Left lobe of liver (tissue), 2 donors: ENCODE data around the gene P4HB. TPM values are rescaled to one million over a fixed set of nuclear protein-coding genes. Genes with fewer than 3 reads are reported as not detected.

ENCODE experiments used
- ATAC-seq: fragments of 200-7000 bp; cut with Tn5 transposase; one replicate; pipeline ENCODE4 v1.9.1; 2020; ENCODE audit warnings: mild to moderate bottlenecking, moderate library complexity
- DNase-seq: peaks from one replicate; pipeline ENCODE4 v3.0.0-alpha.2; 2020; ENCODE audit warnings: low spot score
- total RNA-seq: library from RNA; stranded (reverse); gene quantifications from one replicate; pipeline ENCODE4 v1.2.1, GENCODE V29; 2021
- donor health status: DM: no; HTN: no; CAD: no; lungs with moderate emphysema.
- donor health status: DM: no; HTN: yes; CAD: no.

Gene P4HB
- total RNA-seq, 1 donor from 2014 or later: 1,392 TPM

- ATAC-seq: peak; percentile 81
- peak; percentile 98 for DNase-seq
Observed at GRCh38 chr17:81833160-81833920, 27.0 kb downstream of the P4HB start, which contains the start of gene MCRIP1. Gene MCRIP1, minus strand, starts transcription at chr17:81833291. Its CDS starts 8,785 bp downstream, at chr17:81824506.

- ATAC-seq (peak; percentile 5), DNase-seq (no peak)
Observed at GRCh38 chr17:81832608-81833159, 27.7 kb downstream of the P4HB start.

- no peak for ATAC-seq
- DNase-seq: no peak
Observed at GRCh38 chr17:81831957-81832607, 28.3 kb downstream of the P4HB start.

DNA sequence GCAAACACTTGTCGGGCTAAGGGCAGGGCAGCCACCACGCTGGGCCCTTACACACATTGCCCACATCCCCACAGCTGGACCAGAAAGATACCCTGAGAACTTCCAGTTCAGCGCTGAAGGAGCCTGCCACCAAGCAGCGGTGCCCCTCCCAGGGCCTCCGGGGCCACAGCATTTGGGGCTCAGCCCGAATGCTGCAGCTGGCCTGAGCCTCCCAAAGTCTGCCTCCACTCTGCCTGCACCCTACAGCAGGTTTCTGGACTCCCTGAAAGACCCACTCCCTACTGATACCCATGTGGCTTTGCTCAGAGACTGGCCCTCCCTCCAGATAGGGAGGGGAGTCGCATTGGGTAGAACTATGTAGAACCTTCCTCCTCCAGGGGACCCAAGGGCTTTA is 28.8 kb downstream of the P4HB start:
- DNase-seq (no peak), ATAC-seq (no peak)

- ATAC-seq (no peak), DNase-seq (no peak)
Observed at GRCh38 chr17:81829858-81830257, 30.5 kb downstream of the P4HB start.

DNA sequence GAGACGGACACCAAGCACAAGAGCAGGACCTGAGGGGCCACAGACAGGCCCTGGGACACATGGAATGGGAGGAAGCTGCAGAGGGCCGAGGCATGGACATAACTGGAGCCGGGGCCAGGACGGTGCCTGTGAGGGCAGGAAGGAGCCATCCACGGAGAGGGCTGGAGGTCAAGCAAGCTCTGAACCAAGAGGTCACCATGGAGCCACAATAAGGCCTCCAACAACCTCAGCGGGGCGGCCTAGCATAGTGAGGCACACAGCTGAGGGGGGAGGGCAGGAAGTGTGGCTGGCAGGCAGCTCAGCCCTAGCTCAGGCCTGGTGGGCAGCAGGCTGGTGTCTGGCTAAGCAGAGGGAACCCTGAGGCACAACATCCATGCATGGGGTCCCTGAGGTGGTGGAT is 31.7 kb downstream of the P4HB start:
- ATAC-seq (no peak), DNase-seq (no peak)

- no peak for ATAC-seq
- no peak for DNase-seq
Observed at GRCh38 chr17:81825841-81826466, 34.4 kb downstream of the P4HB start.

- DNase-seq (no peak), ATAC-seq (no peak)
Observed at GRCh38 chr17:81824595-81824994, 35.7 kb downstream of the P4HB start.

GRCh38 chr17:81823820-81824550 is 36.4 kb downstream of the P4HB start:
- no peak for ATAC-seq

DNA sequence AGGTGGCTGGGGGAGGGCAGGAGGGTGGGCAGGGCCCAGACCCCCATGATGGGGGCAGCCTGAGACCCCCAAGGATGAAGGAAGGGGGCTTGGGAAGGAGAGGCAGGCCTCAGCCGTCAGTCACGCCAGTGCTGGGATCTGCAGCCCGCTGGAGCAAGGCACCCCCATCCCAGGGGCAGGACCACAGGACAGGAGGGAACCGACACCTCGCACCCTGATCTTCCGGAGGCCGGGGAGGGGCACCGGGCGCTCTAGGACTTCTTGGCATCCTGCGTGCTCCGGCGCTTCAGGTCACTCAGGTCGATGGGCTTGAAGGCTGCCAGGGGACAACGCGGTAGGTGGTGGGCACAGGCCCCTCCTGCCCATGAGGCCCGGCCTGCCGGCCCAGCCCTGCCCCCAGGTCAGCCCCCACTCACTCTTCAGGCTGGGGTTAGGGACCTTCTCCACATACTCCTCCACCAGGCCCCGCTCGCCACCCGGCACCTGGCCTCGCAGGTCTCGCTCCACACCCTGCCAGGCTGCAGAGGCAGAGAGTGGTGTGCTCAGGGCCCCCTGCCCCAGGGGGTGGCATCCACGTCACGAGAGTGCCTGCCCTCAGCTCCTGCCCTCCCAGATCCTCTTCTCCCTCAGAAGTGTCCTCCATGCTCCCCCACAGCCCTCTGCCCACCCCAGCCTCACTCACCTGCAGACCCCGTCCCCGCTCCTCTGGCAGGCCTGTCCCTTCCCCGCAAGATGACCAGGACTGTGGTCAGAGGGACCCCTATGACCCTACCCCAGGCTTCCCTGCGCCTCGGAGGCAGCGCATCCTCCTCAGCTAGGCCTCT is 37.1 kb downstream of the P4HB start:
- ATAC-seq (no peak), DNase-seq (no peak)

More at GRCh38 chr17:81823820-81824550, 36.4 kb downstream of the P4HB start:
- no peak for DNase-seq

DNA sequence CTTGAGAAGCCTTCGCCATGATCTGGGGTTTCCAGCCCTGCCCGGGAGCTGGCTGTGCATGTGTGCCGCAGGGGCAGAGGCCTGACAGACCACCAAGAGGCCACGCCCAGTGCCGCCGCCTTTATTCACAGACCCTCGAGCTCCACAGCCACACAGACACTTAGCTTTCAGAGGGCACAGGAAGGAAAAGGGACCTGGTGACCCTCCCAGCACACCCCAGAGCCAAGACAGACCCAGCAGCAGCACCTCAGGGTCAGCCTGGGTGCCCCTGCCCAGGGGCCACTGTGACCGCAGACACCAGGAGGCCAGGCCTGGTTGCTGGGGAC is 38.1 kb downstream of the P4HB start:
- no peak for DNase-seq
- no peak for ATAC-seq

GRCh38 chr17:81821603-81822311 is 38.6 kb downstream of the P4HB start:
- peak; percentile 95 for DNase-seq
- peak; percentile 93 for ATAC-seq

DNA sequence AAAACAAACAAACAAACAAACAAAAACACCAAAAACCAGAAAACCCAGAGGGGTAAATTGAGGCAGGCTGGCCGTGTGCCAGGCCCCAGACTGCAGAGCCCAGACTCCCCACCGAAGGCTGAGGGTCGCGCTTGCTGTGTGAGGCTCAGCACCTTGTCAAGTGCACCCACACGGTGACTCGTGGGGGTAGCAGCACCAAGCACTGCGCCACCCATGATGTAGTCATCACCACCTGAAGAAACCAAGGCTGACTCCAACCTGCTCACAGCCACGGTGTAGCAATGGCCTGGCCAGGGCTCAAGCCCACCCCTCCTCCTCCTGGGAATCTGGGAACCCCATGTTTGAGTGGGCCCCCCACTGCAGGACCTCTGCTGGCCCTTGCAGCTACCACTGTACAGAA is 39.2 kb downstream of the P4HB start:
- no peak for ATAC-seq
- DNase-seq: no peak

DNA sequence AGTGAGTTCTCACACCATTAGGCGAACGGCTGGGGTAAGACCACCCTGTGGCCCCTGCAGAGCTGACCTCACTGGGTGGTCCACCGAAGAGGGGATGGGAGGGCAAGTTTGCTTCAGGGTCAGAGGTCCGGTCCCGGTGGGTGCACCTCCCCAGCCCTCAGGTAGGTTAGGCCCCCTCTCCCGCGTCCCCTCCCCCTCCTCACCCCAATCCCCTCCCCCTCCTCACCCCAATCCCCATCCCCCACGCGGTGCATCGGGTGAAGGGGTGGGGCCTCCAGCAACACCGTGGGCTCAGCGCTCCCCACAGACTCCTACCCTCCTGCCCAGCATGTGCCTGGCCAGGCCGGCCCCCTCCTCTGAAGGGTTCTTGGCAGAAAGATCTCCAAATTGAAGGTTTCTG is 40.6 kb downstream of the P4HB start:
- ATAC-seq (no peak), DNase-seq (no peak)

DNA sequence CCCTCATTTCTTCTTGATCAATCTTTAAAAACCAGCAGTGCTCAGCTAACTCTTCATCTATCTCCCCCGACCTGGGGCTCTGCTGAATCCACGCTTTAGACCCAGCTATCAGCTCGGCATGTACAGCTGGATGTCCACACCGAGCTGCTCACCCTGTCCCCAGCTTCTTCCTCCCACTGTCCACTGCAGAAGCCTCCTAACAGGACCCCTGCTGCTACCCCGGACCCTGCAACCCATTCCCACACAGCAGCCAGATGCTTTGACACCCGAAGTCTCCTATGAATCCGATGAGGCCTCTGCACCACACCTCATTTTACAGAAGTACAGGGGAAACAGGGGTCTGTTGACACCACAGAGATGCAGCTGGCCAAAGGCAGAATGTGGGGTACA is 42.6 kb downstream of the P4HB start:
- ATAC-seq (no peak), DNase-seq (no peak)

DNA sequence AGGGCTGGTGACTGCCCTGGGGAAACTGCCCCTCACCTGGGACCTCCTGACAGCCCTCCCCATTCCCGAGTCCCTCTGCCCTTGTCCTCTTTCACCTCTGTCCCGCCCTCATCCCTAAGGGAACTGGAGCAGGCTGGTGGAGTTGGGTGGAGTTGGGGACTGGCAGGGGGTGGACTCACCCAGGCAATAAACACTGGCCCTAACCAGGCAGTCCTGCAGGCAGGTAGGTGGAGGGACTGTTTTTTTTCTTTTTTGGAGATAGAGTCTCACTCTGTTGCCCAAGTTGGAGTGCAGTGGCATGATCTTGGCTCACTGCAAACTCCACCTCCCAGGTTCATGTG is 44.7 kb downstream of the P4HB start:
- ATAC-seq: peak; percentile 24
- DNase-seq: no peak

- peak; percentile 40 for ATAC-seq
Observed at GRCh38 chr17:81814748-81815645, 45.3 kb downstream of the P4HB start.

DNA sequence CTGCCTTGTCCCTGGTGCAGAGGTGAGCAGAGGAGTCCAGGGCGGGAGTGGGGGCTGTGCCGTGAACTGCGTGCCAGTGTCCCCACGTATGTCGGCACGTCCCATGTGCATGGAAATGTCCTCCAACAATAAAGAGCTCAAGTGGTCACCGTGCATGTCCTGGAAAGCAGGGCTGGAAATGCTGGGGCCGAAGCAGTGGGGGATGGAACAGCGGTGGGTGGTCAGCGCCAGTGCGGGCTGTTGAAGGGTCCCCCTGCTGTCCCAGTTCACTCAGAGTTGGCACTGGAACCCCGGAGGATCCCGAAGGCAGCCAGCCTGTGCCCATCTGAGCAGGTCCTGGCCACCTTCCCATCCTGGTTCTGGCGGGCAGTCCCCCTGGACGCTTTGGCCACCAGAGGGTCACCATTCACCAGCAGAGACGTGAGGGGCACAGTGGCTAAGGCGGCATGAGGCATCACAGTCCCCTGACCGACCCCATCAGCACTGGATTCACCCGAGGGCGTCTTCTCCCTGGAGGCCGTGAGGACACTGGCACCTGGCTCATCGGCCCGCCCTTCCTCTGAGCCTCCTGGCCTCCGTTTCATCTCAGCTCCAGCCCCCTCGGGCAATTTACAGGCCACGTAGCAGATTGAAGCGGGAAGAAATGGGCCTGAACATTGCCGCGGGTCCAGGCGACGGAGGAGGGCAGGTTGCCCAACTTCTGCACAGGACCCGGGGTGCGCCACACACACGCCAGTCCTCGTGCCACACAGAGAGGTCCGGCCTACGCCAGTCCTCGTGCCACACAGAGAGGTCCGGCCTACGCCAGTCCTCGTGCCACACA is 46.3 kb downstream of the P4HB start:
- DNase-seq: no peak
- ATAC-seq: no peak

More at GRCh38 chr17:81814748-81815645, 45.3 kb downstream of the P4HB start:
- no peak for DNase-seq
